ENCODE data around the gene TEX36. TPM values are rescaled to one million over a fixed set of nuclear protein-coding genes. Genes with fewer than 3 reads are reported as not detected.
"Not testable (repeated sequence)": the region's sequence is repeated elsewhere in the genome, so short reads cannot be mapped to it uniquely, and the experiment has no call there.

The TEX36 gene
- total RNA-seq, 2 experiments from 2014 or later = not detected

GRCh38 chr10:125707541-125708468 is 24.8 kb upstream of the TEX36 start:
- Mint-ChIP-seq H3K27ac (no peak overlapping the region), H3K36me3 (ENCODE audit: low read depth) (no peaks in the 10 kb centered on the region), H3K4me1 (ENCODE audit: low read depth) (no peaks in the 10 kb centered on the region), H3K27me3 (ENCODE audit: low read depth) (peaks cover 20% of the 10 kb centered on the region), H3K9me3 (ENCODE audit: insufficient read depth) (peaks cover 4% of the 10 kb centered on the region), H3K4me3 (no peak overlapping the region)
- ChIA-PET CTCF (no interaction called here), POLR2A (no interaction called here)
- DNase-seq (no peak), ATAC-seq (no peak)

- H3K4me3 Mint-ChIP-seq = no peak overlapping the region
- POLR2A ChIA-PET = no interaction called here
- DNase-seq = no peak
- no peaks in the 10 kb centered on the region for H3K36me3 Mint-ChIP-seq (ENCODE audit: low read depth)
- CTCF ChIA-PET = no interaction called here
- no peaks in the 10 kb centered on the region for H3K4me1 Mint-ChIP-seq (ENCODE audit: low read depth)
- H3K27ac Mint-ChIP-seq = no peak overlapping the region
- no peaks in the 10 kb centered on the region for H3K9me3 Mint-ChIP-seq (ENCODE audit: insufficient read depth)
- ATAC-seq = no peak
- H3K27me3 Mint-ChIP-seq (ENCODE audit: low read depth) = no peaks in the 10 kb centered on the region
Measured at GRCh38 chr10:125700355-125700911, 17.5 kb upstream of the TEX36 start.

- CTCF ChIA-PET = no interaction called here
- POLR2A ChIA-PET = no interaction called here
- H3K4me3 Mint-ChIP-seq = no peak overlapping the region
- no peaks in the 10 kb centered on the region for H3K4me1 Mint-ChIP-seq (ENCODE audit: low read depth)
- no peaks in the 10 kb centered on the region for H3K27me3 Mint-ChIP-seq (ENCODE audit: low read depth)
- no peak for ATAC-seq
- no peak overlapping the region for H3K27ac Mint-ChIP-seq
- DNase-seq = no peak
- no peaks in the 10 kb centered on the region for H3K36me3 Mint-ChIP-seq (ENCODE audit: low read depth)
- no peaks in the 10 kb centered on the region for H3K9me3 Mint-ChIP-seq (ENCODE audit: insufficient read depth)
Measured at GRCh38 chr10:125699562-125700143, 16.7 kb upstream of the TEX36 start.

- ATAC-seq = no peak
- Mint-ChIP-seq H3K4me3 (no peak overlapping the region), H3K4me1 (ENCODE audit: low read depth) (no peaks in the 10 kb centered on the region), H3K27ac (no peak overlapping the region), H3K36me3 (ENCODE audit: low read depth) (no peaks in the 10 kb centered on the region), H3K9me3 (ENCODE audit: insufficient read depth) (no peaks in the 10 kb centered on the region), H3K27me3 (ENCODE audit: low read depth) (no peaks in the 10 kb centered on the region)
- CTCF ChIA-PET = no interaction called here
- no peak for DNase-seq
- POLR2A ChIA-PET = no interaction called here
Measured at GRCh38 chr10:125698481-125698998, 15.6 kb upstream of the TEX36 start.

- CTCF ChIA-PET; H3K27ac Mint-ChIP-seq; H3K27me3 Mint-ChIP-seq (ENCODE audit: low read depth); H3K4me3 Mint-ChIP-seq; H3K9me3 Mint-ChIP-seq (ENCODE audit: insufficient read depth); ATAC-seq; H3K4me1 Mint-ChIP-seq (ENCODE audit: low read depth); H3K36me3 Mint-ChIP-seq (ENCODE audit: low read depth); DNase-seq; POLR2A ChIA-PET: not testable (repeated sequence)
Measured at GRCh38 chr10:125696884-125697283, 13.9 kb upstream of the TEX36 start.

- Mint-ChIP-seq H3K27me3 (ENCODE audit: low read depth) (no peaks in the 10 kb centered on the region), H3K27ac (no peak overlapping the region), H3K36me3 (ENCODE audit: low read depth) (no peaks in the 10 kb centered on the region), H3K4me3 (no peak overlapping the region), H3K4me1 (ENCODE audit: low read depth) (peaks cover 9% of the 10 kb centered on the region), H3K9me3 (ENCODE audit: insufficient read depth) (no peaks in the 10 kb centered on the region)
- DNase-seq (no peak), ATAC-seq (no peak)
- ChIA-PET POLR2A (no interaction called here), CTCF (interaction anchor here (0.7 kb wide), 1 partner anchor 17 kb away, joined by 3 read pairs; no protein-coding TSS in a partner anchor)
Measured at GRCh38 chr10:125694883-125695282, 11.9 kb upstream of the TEX36 start.

GRCh38 chr10:125693524-125693847 is 10.5 kb upstream of the TEX36 start:
- H3K4me1 Mint-ChIP-seq (ENCODE audit: low read depth) = peaks cover 9% of the 10 kb centered on the region
- H3K36me3 Mint-ChIP-seq (ENCODE audit: low read depth) = no peaks in the 10 kb centered on the region
- ChIA-PET CTCF (no interaction called here), POLR2A (no interaction called here)
- DNase-seq (no peak), ATAC-seq (no peak)
- H3K4me3 Mint-ChIP-seq = no peak overlapping the region
- H3K27ac Mint-ChIP-seq = no peak overlapping the region
- no peaks in the 10 kb centered on the region for H3K9me3 Mint-ChIP-seq (ENCODE audit: insufficient read depth)
- no peaks in the 10 kb centered on the region for H3K27me3 Mint-ChIP-seq (ENCODE audit: low read depth)

- POLR2A ChIA-PET = no interaction called here
- no peak overlapping the region for H3K27ac Mint-ChIP-seq
- ATAC-seq = no peak
- no peak for DNase-seq
- H3K27me3 Mint-ChIP-seq (ENCODE audit: low read depth) = no peaks in the 10 kb centered on the region
- no peaks in the 10 kb centered on the region for H3K9me3 Mint-ChIP-seq (ENCODE audit: insufficient read depth)
- peaks cover 9% of the 10 kb centered on the region for H3K4me1 Mint-ChIP-seq (ENCODE audit: low read depth)
- no peak overlapping the region for H3K4me3 Mint-ChIP-seq
- CTCF ChIA-PET = no interaction called here
- no peaks in the 10 kb centered on the region for H3K36me3 Mint-ChIP-seq (ENCODE audit: low read depth)
Measured at GRCh38 chr10:125692601-125693523, 9.9 kb upstream of the TEX36 start.

- no peak for ATAC-seq
- POLR2A ChIA-PET = no interaction called here
- H3K4me3 Mint-ChIP-seq = no peak overlapping the region
- H3K9me3 Mint-ChIP-seq (ENCODE audit: insufficient read depth) = no peaks in the 10 kb centered on the region
- no peak for DNase-seq
- peaks cover 9% of the 10 kb centered on the region for H3K4me1 Mint-ChIP-seq (ENCODE audit: low read depth)
- H3K27me3 Mint-ChIP-seq (ENCODE audit: low read depth) = no peaks in the 10 kb centered on the region
- no peaks in the 10 kb centered on the region for H3K36me3 Mint-ChIP-seq (ENCODE audit: low read depth)
- no peak overlapping the region for H3K27ac Mint-ChIP-seq
- CTCF ChIA-PET = no interaction called here
Measured at GRCh38 chr10:125692196-125692595, 9.2 kb upstream of the TEX36 start.

- CTCF ChIA-PET = no interaction called here
- Mint-ChIP-seq H3K9me3 (ENCODE audit: insufficient read depth) (no peaks in the 10 kb centered on the region), H3K27ac (no peak overlapping the region), H3K36me3 (ENCODE audit: low read depth) (no peaks in the 10 kb centered on the region), H3K27me3 (ENCODE audit: low read depth) (no peaks in the 10 kb centered on the region), H3K4me3 (no peak overlapping the region), H3K4me1 (ENCODE audit: low read depth) (peaks cover 9% of the 10 kb centered on the region)
- DNase-seq = no peak
- no peak for ATAC-seq
- POLR2A ChIA-PET = no interaction called here
Measured at GRCh38 chr10:125691160-125691981, 8.4 kb upstream of the TEX36 start.

- ChIA-PET CTCF (no interaction called here), POLR2A (no interaction called here)
- Mint-ChIP-seq H3K9me3 (ENCODE audit: insufficient read depth) (no peaks in the 10 kb centered on the region), H3K4me1 (ENCODE audit: low read depth) (peaks cover 9% of the 10 kb centered on the region), H3K27me3 (ENCODE audit: low read depth) (no peaks in the 10 kb centered on the region), H3K36me3 (ENCODE audit: low read depth) (no peaks in the 10 kb centered on the region), H3K4me3 (no peak overlapping the region), H3K27ac (no peak overlapping the region)
- ATAC-seq = no peak
- DNase-seq = no peak
Measured at GRCh38 chr10:125689955-125690569, 7.1 kb upstream of the TEX36 start.
